Stimulated activated CD4-positive, alpha-beta T cell treated with anti-CD3 and anti-CD28 coated beads, TNF-alpha, amount 100 ng/mL, for 1 hour (primary cell): ENCODE results near the gene PTRHD1.
"Not testable (repeated sequence)": the region's sequence is repeated elsewhere in the genome, so short reads cannot be mapped to it uniquely, and the experiment has no call there.

ENCODE experiments used
- DNase-seq, 3 donors: peaks; one replicate each; pipeline ENCODE4 v3.0.0-alpha.2; 2020; ENCODE audit warnings: low read depth in 3 of 3, low spot score in 1 of 3

PTRHD1 gene

GRCh38 chr2:24813691-24814137 lies 20.5 kb upstream of the PTRHD1 start:
- no peak for DNase-seq

GRCh38 chr2:24809316-24810007 lies 16.3 kb upstream of the PTRHD1 start:
- DNase-seq, result no peak

- no peak for DNase-seq
Observed at GRCh38 chr2:24806661-24807036, 13.5 kb upstream of the PTRHD1 start.

GRCh38 chr2:24805811-24806660 lies 12.8 kb upstream of the PTRHD1 start:
- not testable (repeated sequence) for DNase-seq

GRCh38 chr2:24800487-24800886 lies 7.3 kb upstream of the PTRHD1 start:
- DNase-seq, result not testable (repeated sequence)

GRCh38 chr2:24797644-24798043 lies 4.5 kb upstream of the PTRHD1 start:
- no peak for DNase-seq

GRCh38 chr2:24793761-24794435 lies 707 bp upstream of the PTRHD1 start:
- DNase-seq, result no peak

GRCh38 chr2:24792542-24792873 lies 683 bp downstream of the PTRHD1 start:
- DNase-seq, result no peak

GRCh38 chr2:24791452-24791851 lies 1.7 kb downstream of the PTRHD1 start:
- no peak for DNase-seq

GRCh38 chr2:24788816-24789215 lies 4.4 kb downstream of the PTRHD1 start:
- no peak for DNase-seq

GRCh38 chr2:24787532-24787931 lies 5.7 kb downstream of the PTRHD1 start:
- no peak for DNase-seq

GRCh38 chr2:24785671-24786321 lies 7.4 kb downstream of the PTRHD1 start:
- DNase-seq, result no peak

- no peak for DNase-seq
Observed at GRCh38 chr2:24783641-24784040, 9.6 kb downstream of the PTRHD1 start.

- no peak for DNase-seq
Observed at GRCh38 chr2:24779116-24779515, 14.1 kb downstream of the PTRHD1 start.

GRCh38 chr2:24774373-24774772 lies 18.8 kb downstream of the PTRHD1 start:
- DNase-seq, result no peak

GRCh38 chr2:24771764-24772586 lies 21.2 kb downstream of the PTRHD1 start:
- no peak for DNase-seq

- DNase-seq, result no peak
Observed at GRCh38 chr2:24771061-24771460, 22.1 kb downstream of the PTRHD1 start.

- DNase-seq, result no peak
Observed at GRCh38 chr2:24768601-24769000, 24.6 kb downstream of the PTRHD1 start.

GRCh38 chr2:24768013-24768412 lies 25.2 kb downstream of the PTRHD1 start:
- DNase-seq, result no peak

- DNase-seq, result no peak
Observed at GRCh38 chr2:24766609-24767008, 26.6 kb downstream of the PTRHD1 start.

- DNase-seq, result no peak
Observed at GRCh38 chr2:24763843-24764242, 29.3 kb downstream of the PTRHD1 start.
